ENCODE data around the gene ASIC4. TPM values are rescaled to one million over a fixed set of nuclear protein-coding genes. Genes with fewer than 3 reads are reported as not detected.

Gene ASIC4
- total RNA-seq, 2 experiments from 2014 or later, result 0.73 to 0.74 TPM

- no peak for DNase-seq (ENCODE audit: low spot score)
- CTCF ChIA-PET (ENCODE audit: unreplicated experiment), result no interaction called here
- BruUV-seq (replicated peaks), result no TSS peak
- Histone ChIP-seq H3K36me3 (ENCODE audit: insufficient read depth, low read length) (no peaks in the 10 kb centered on the region), H3K4me3 (ENCODE audit: low read depth, low read length, poor library complexity, severe bottlenecking) (no peak overlapping the region), H2AFZ (ENCODE audit: low read length) (no peak overlapping the region), H3K27ac (ENCODE audit: low read depth, low read length, poor library complexity, severe bottlenecking) (no peak overlapping the region), H4K20me1 (ENCODE audit: insufficient read depth, low read length) (no peaks in the 10 kb centered on the region), H3K9me2 (ENCODE audit: insufficient read depth, low read length) (no peaks in the 10 kb centered on the region), H3K9me3 (ENCODE audit: low read length) (no peaks in the 10 kb centered on the region), H3K79me2 (ENCODE audit: insufficient read depth, low read depth, low read length) (no peaks in the 10 kb centered on the region), H3K4me1 (ENCODE audit: insufficient read depth, low read length, poor library complexity, severe bottlenecking) (no peaks in the 10 kb centered on the region), H3K4me2 (ENCODE audit: low read length) (no peak overlapping the region)
- intact Hi-C loops (cut with micrococcal nuclease; ENCODE audit: unreplicated experiment), result no loop called here
- TF ChIP-seq CTCF (conservative IDR thresholded peaks at IDR 0.05; ENCODE audit: low read length) (no peak), EZH2phosphoT487 (IDR thresholded peaks at IDR 0.05; ENCODE audit: borderline replicate concordance, low read depth, low read length) (no peak)
- POLR2A ChIA-PET, result no interaction called here
Observed at GRCh38 chr2:219515874-219516629, 1.8 kb downstream of the ASIC4 start.

- TF ChIP-seq CTCF (conservative IDR thresholded peaks at IDR 0.05; ENCODE audit: low read length) (no peak), EZH2phosphoT487 (IDR thresholded peaks at IDR 0.05; ENCODE audit: borderline replicate concordance, low read depth, low read length) (no peak)
- BruUV-seq (replicated peaks), result no TSS peak
- no peaks in the 10 kb centered on the region for H4K20me1 ChIP-seq (ENCODE audit: insufficient read depth, low read length)
- no peaks in the 10 kb centered on the region for H3K4me1 ChIP-seq (ENCODE audit: insufficient read depth, low read length, poor library complexity, severe bottlenecking)
- no peak overlapping the region for H2AFZ ChIP-seq (ENCODE audit: low read length)
- POLR2A ChIA-PET, result no interaction called here
- CTCF ChIA-PET (ENCODE audit: unreplicated experiment), result interaction anchor here (0.6 kb wide), 1 partner anchor 32 kb away, joined by 17 read pairs; no protein-coding TSS in a partner anchor
- no peak overlapping the region for H3K27ac ChIP-seq (ENCODE audit: low read depth, low read length, poor library complexity, severe bottlenecking)
- intact Hi-C loops (cut with micrococcal nuclease; ENCODE audit: unreplicated experiment), result no loop called here
- H3K4me2 ChIP-seq (ENCODE audit: low read length), result no peak overlapping the region
- DNase-seq (ENCODE audit: low spot score), result no peak
- H3K9me3 ChIP-seq (ENCODE audit: low read length), result no peaks in the 10 kb centered on the region
- H3K36me3 ChIP-seq (ENCODE audit: insufficient read depth, low read length), result no peaks in the 10 kb centered on the region
- H3K79me2 ChIP-seq (ENCODE audit: insufficient read depth, low read depth, low read length), result no peaks in the 10 kb centered on the region
- no peaks in the 10 kb centered on the region for H3K9me2 ChIP-seq (ENCODE audit: insufficient read depth, low read length)
- no peak overlapping the region for H3K4me3 ChIP-seq (ENCODE audit: low read depth, low read length, poor library complexity, severe bottlenecking)
Observed at GRCh38 chr2:219516888-219517287, 2.6 kb downstream of the ASIC4 start.

All from OCI-LY7 (cell line).